HepG2 (cell line): ENCODE data around the gene ZKSCAN3. TPM values are rescaled to one million over a fixed set of nuclear protein-coding genes. Genes with fewer than 3 reads are reported as not detected.

ENCODE experiments used
- EED ChIP-seq: sonication (generic); formaldehyde crosslinking; IDR thresholded peaks from 2 replicates; pipeline ENCODE4 v1.5.0; 2020; ENCODE audit warnings: mild to moderate bottlenecking, missing genetic modification reagents
- FOXA1 ChIP-seq, 2 experiments: fragments of 450-650 bp in 1 of 2; sonication (generic) in 1 of 2; formaldehyde crosslinking in 1 of 2; IDR thresholded peaks; 2 replicates each; pipeline versions ENCODE4 v1.4.0 to v1.6.1; 2016 to 2020; ENCODE audit warnings: missing genetic modification reagents in 1 of 2
- GTF2F1 ChIP-seq: fragments of 150-350 bp; IDR thresholded peaks from 2 replicates; pipeline ENCODE4 v1.6.1; 2014; ENCODE audit warnings: low read length
- HMG20A ChIP-seq: IDR thresholded peaks from 2 replicates; pipeline ENCODE4 v1.6.1; 2016; ENCODE audit warnings: borderline replicate concordance
- IRF2 ChIP-seq: IDR thresholded peaks from 2 replicates; pipeline ENCODE4 v1.6.1; 2018; ENCODE audit warnings: missing genetic modification reagents, missing compliant biosample characterization
- KLF13 ChIP-seq: sonication (generic); formaldehyde crosslinking; IDR thresholded peaks from 2 replicates; pipeline ENCODE4 v1.4.0; 2020; ENCODE audit warnings: mild to moderate bottlenecking, missing genetic modification reagents
- MED1 ChIP-seq: sonication (generic); formaldehyde crosslinking; IDR thresholded peaks from 2 replicates; pipeline ENCODE4 v1.4.0; 2020; ENCODE audit warnings: missing genetic modification reagents
- MEIS1 ChIP-seq: sonication (generic); formaldehyde crosslinking; IDR thresholded peaks from 2 replicates; pipeline ENCODE4 v1.9.0; 2021; ENCODE audit warnings: mild to moderate bottlenecking, missing genetic modification reagents, moderate library complexity, borderline replicate concordance
- MEIS2 ChIP-seq: sonication (generic); formaldehyde crosslinking; IDR thresholded peaks from 2 replicates; pipeline ENCODE4 v1.9.0; 2021; ENCODE audit warnings: mild to moderate bottlenecking, missing genetic modification reagents
- NCOA1 ChIP-seq: sonication (generic); formaldehyde crosslinking; IDR thresholded peaks from 2 replicates; pipeline ENCODE4 v1.9.0; 2021; ENCODE audit warnings: missing genetic modification reagents
- NPAS2 ChIP-seq: sonication (generic); formaldehyde crosslinking; IDR thresholded peaks from 2 replicates; pipeline ENCODE4 v1.8.0; 2022; ENCODE audit warnings: mild to moderate bottlenecking, missing genetic modification reagents, borderline replicate concordance
- NR2F2 ChIP-seq: IDR thresholded peaks from 2 replicates; pipeline ENCODE4 v1.6.1; 2012; ENCODE audit warnings: low read depth, inconsistent platforms, borderline replicate concordance
- PLRG1 ChIP-seq: fragments of 450-650 bp; conservative IDR thresholded peaks from 2 replicates; pipeline ENCODE4 v1.6.1; 2016
- RFX5 ChIP-seq: IDR thresholded peaks from 2 replicates; pipeline ENCODE4 v1.6.1; 2011; ENCODE audit warnings: low read depth, low read length, improper control_type of control experiment
- SATB2 ChIP-seq: sonication (generic); formaldehyde crosslinking; IDR thresholded peaks from 2 replicates; pipeline ENCODE4 v1.5.0; 2020; ENCODE audit warnings: missing genetic modification reagents
- SCMH1 ChIP-seq: sonication (generic); formaldehyde crosslinking; IDR thresholded peaks from 2 replicates; pipeline ENCODE4 v1.9.0; 2021; ENCODE audit warnings: missing genetic modification reagents, mild to moderate bottlenecking, borderline replicate concordance
- TBX3 ChIP-seq: fragments of 450-650 bp; IDR thresholded peaks from 2 replicates; pipeline ENCODE4 v1.6.1; 2017; ENCODE audit warnings: antibody characterized with exemption, mild to moderate bottlenecking, inconsistent platforms, borderline replicate concordance
- TCF7L2 ChIP-seq: IDR thresholded peaks from 2 replicates; pipeline ENCODE4 v1.6.1; 2011; ENCODE audit warnings: mild to moderate bottlenecking, low read depth, low read length, moderate library complexity
- TP53 ChIP-seq: sonication (generic); formaldehyde crosslinking; conservative IDR thresholded peaks from 2 replicates; pipeline ENCODE4 v1.4.0; 2020; ENCODE audit warnings: missing genetic modification reagents
- ZNF12 ChIP-seq: sonication (generic); formaldehyde crosslinking; IDR thresholded peaks from 2 replicates; pipeline ENCODE4 v1.5.0; 2020; ENCODE audit warnings: missing genetic modification reagents
- ZNF44 ChIP-seq: sonication (generic); formaldehyde crosslinking; IDR thresholded peaks from 2 replicates; pipeline ENCODE4 v1.5.1; 2020; ENCODE audit warnings: mild to moderate bottlenecking, missing genetic modification reagents
- ZNF460 ChIP-seq: sonication (generic); formaldehyde crosslinking; IDR thresholded peaks from 2 replicates; pipeline ENCODE4 v1.5.1; 2020; ENCODE audit warnings: missing genetic modification reagents, mild to moderate bottlenecking, borderline replicate concordance
- ZNF496 ChIP-seq: sonication (generic); formaldehyde crosslinking; IDR thresholded peaks from 2 replicates; pipeline ENCODE4 v1.8.1; 2023; ENCODE audit warnings: mild to moderate bottlenecking, moderate library complexity, missing genetic modification reagents; ENCODE audit not compliant: insufficient replicate concordance
- ZNF549 ChIP-seq: sonication (generic); formaldehyde crosslinking; IDR thresholded peaks from 2 replicates; pipeline ENCODE4 v1.5.0; 2020; ENCODE audit warnings: missing genetic modification reagents
- ZNF598 ChIP-seq: sonication (generic); formaldehyde crosslinking; IDR thresholded peaks from 2 replicates; pipeline ENCODE4 v1.5.1; 2020; ENCODE audit warnings: mild to moderate bottlenecking, missing genetic modification reagents, borderline replicate concordance
- ZNF607 ChIP-seq: sonication (generic); formaldehyde crosslinking; IDR thresholded peaks from 2 replicates; pipeline ENCODE4 v1.5.1; 2020; ENCODE audit warnings: missing genetic modification reagents, mild to moderate bottlenecking, borderline replicate concordance
- polyA plus RNA-seq, 8 experiments: library from polyadenylated mRNA; depleted of rRNA in 3 of 8; stranded (reverse) in 7 of 8; unstranded in 1 of 8; fragments of >200 nt; fragmentation: Illumina TruSeq in 4 of 8; extraction: Trizol in 4 of 8; gene quantifications; 2 replicates each; pipeline versions ENCODE4 v1.2.1 to v1.2.3, GENCODE V29; 2011 to 2016; ENCODE audit warnings: low read depth in 4 of 8, missing spikeins in 1 of 8, mixed read lengths in 1 of 8; ENCODE audit not compliant: insufficient read depth in 1 of 8
- total RNA-seq, 5 experiments: library from RNA; depleted of rRNA; stranded (reverse); fragments of >200 nt; fragmentation: Illumina TruSeq; extraction: Trizol; gene quantifications; 2 replicates each; pipeline ENCODE4 v1.2.3, GENCODE V29; 2016; ENCODE audit warnings: low read depth in 1 of 5
- TF ChIP-seq, protein P1 (sequence below): sonication (generic); formaldehyde crosslinking; IDR thresholded peaks from 2 replicates; pipeline ENCODE4 v1.5.0; 2020; ENCODE audit warnings: missing genetic modification reagents
- TF ChIP-seq, protein P2 (sequence below): sonication (generic); formaldehyde crosslinking; IDR thresholded peaks from 2 replicates; pipeline ENCODE4 v1.9.0; 2021; ENCODE audit warnings: missing genetic modification reagents, mild to moderate bottlenecking, borderline replicate concordance
- TF ChIP-seq, protein P3 (sequence below): sonication (generic); formaldehyde crosslinking; IDR thresholded peaks from 2 replicates; pipeline ENCODE4 v1.5.1; 2020; ENCODE audit warnings: missing genetic modification reagents, mild to moderate bottlenecking, borderline replicate concordance

Gene ZKSCAN3
- total and polyA plus RNA-seq, 2 of the 13 experiments (the other 11 are each of a cell fraction or from before 2014, with no cell fraction given) = 3.3 to 7.4 TPM

DNA sequence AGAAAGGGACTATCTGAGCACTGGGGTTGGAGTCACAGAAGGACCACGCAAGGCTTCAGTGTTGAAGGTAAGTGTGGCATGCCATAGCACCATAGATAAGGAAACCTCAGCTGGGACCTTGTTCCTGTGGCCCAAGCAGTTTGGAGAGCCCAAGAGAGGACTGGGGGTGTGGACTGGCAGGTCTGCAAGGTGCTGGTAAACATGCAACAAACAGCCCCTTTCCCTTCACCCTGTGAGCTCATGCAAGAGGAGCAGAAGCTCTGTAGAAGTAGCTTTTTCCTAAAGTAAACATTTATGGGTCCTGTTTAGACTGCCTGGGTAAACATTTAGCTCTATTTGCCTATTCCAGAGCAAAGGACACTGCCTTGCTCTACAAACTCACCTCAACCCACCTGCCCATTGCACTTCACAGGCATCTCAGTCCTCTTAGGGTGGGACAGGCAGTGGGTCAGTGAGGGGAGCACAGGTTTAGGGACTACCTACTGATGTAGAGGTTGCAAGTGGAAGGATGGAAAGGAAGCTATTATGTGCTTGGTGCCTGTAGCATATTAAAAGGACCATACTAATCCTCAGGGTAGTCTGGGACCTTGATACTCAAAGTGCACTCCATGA lies 25.8 kb upstream of the ZKSCAN3 start (continued):
- TF ChIP-seq NCOA1 (CRISPR knock-in tag) (0 out of 2 replicates have a peak, but pooled peaks have one; percentile 49), TCF7L2 (no peak), ZNF460 (no peak), TP53 (CRISPR knock-in tag) (no peak), NR2F2 (no peak), KLF13 (CRISPR knock-in tag) (no peak), MEIS2 (CRISPR knock-in tag) (0 out of 2 replicates have a peak, but pooled peaks have one; percentile 53), ZNF549 (CRISPR knock-in tag) (0 out of 2 replicates have a peak, but pooled peaks have one; percentile 22), RFX5 (no peak), HMG20A (peak; percentile 68), ZNF496 (CRISPR knock-in tag) (no peak), ZNF607 (CRISPR knock-in tag) (peak; percentile 77; the same call in 1 of the 2 replicates), NPAS2 (CRISPR knock-in tag) (no peak), SATB2 (CRISPR knock-in tag) (0 out of 2 replicates have a peak, but pooled peaks have one; percentile 38), EED (CRISPR knock-in tag) (peak; percentile 47; the same call in 1 of the 2 replicates), IRF2 (peak; percentile 77; the same call in 1 of the 2 replicates), ZNF598 (CRISPR knock-in tag) (peak; percentile 80; the same call in 1 of the 2 replicates), SCMH1 (CRISPR knock-in tag) (no peak), MED1 (CRISPR knock-in tag) (peak; percentile 82), FOXA1 (IDR thresholded peaks at IDR 0.05) (peak; percentile 64; the same call in 1 of the 2 replicates), FOXA1 (CRISPR knock-in tag; IDR thresholded peaks at IDR 0.05) (peak; percentile 78), TBX3 (no peak), MEIS1 (CRISPR knock-in tag) (peak; percentile 77; the same call in 1 of the 2 replicates), GTF2F1 (no peak), ZNF44 (CRISPR knock-in tag) (0 out of 2 replicates have a peak, but pooled peaks have one; percentile 43), PLRG1 (no peak), ZNF12 (peak; percentile 64)
- TF ChIP-seq, protein P1, sequence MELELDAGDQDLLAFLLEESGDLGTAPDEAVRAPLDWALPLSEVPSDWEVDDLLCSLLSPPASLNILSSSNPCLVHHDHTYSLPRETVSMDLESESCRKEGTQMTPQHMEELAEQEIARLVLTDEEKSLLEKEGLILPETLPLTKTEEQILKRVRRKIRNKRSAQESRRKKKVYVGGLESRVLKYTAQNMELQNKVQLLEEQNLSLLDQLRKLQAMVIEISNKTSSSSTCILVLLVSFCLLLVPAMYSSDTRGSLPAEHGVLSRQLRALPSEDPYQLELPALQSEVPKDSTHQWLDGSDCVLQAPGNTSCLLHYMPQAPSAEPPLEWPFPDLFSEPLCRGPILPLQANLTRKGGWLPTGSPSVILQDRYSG (CRISPR knock-in tag) = no peak
- TF ChIP-seq, protein P2, sequence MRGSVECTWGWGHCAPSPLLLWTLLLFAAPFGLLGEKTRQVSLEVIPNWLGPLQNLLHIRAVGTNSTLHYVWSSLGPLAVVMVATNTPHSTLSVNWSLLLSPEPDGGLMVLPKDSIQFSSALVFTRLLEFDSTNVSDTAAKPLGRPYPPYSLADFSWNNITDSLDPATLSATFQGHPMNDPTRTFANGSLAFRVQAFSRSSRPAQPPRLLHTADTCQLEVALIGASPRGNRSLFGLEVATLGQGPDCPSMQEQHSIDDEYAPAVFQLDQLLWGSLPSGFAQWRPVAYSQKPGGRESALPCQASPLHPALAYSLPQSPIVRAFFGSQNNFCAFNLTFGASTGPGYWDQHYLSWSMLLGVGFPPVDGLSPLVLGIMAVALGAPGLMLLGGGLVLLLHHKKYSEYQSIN (CRISPR knock-in tag) = no peak
- TF ChIP-seq, protein P3, sequence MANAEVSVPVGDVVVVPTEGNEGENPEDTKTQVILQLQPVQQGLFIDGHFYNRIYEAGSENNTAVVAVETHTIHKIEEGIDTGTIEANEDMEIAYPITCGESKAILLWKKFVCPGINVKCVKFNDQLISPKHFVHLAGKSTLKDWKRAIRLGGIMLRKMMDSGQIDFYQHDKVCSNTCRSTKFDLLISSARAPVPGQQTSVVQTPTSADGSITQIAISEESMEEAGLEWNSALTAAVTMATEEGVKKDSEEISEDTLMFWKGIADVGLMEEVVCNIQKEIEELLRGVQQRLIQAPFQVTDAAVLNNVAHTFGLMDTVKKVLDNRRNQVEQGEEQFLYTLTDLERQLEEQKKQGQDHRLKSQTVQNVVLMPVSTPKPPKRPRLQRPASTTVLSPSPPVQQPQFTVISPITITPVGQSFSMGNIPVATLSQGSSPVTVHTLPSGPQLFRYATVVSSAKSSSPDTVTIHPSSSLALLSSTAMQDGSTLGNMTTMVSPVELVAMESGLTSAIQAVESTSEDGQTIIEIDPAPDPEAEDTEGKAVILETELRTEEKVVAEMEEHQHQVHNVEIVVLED (CRISPR knock-in tag) = peak; percentile 43; the same call in 1 of the 2 replicates
